Dendritic cell treated with granulocyte-macrophage colony-stimulating factor and Interleukin-4, amounts not matched to agents 40 ng/mL and 50 ng/mL, for 4 days (primary cell): ENCODE data around the gene AADAC.
"Not testable (repeated sequence)": the region's sequence is repeated elsewhere in the genome, so short reads cannot be mapped to it uniquely, and the experiment has no call there.

ENCODE experiments used
- H3K27ac Mint-ChIP-seq: one replicate; pipeline ENCODE4 v1.8.0; 2022; ENCODE audit warnings: mild to moderate bottlenecking, mixed read lengths
- H3K27me3 Mint-ChIP-seq: one replicate; pipeline ENCODE4 v1.8.0; 2022; ENCODE audit warnings: mild to moderate bottlenecking, mixed read lengths
- H3K36me3 Mint-ChIP-seq: one replicate; pipeline ENCODE4 v1.8.0; 2022; ENCODE audit warnings: low read depth, mixed read lengths
- H3K4me1 Mint-ChIP-seq: one replicate; pipeline ENCODE4 v1.8.0; 2022; ENCODE audit warnings: low read depth, mixed read lengths
- H3K4me3 Mint-ChIP-seq: one replicate; pipeline ENCODE4 v1.8.0; 2022; ENCODE audit warnings: mild to moderate bottlenecking, moderate library complexity, mixed read lengths
- H3K9me3 Mint-ChIP-seq: one replicate; pipeline ENCODE4 v1.8.0; 2022; ENCODE audit warnings: mixed read lengths
- intact Hi-C: fragments of 100-400 bp; cut with micrococcal nuclease; formaldehyde crosslinking; loops from one replicate; pipeline ENCODE4 v1.15.0; 2022

The AADAC gene

DNA sequence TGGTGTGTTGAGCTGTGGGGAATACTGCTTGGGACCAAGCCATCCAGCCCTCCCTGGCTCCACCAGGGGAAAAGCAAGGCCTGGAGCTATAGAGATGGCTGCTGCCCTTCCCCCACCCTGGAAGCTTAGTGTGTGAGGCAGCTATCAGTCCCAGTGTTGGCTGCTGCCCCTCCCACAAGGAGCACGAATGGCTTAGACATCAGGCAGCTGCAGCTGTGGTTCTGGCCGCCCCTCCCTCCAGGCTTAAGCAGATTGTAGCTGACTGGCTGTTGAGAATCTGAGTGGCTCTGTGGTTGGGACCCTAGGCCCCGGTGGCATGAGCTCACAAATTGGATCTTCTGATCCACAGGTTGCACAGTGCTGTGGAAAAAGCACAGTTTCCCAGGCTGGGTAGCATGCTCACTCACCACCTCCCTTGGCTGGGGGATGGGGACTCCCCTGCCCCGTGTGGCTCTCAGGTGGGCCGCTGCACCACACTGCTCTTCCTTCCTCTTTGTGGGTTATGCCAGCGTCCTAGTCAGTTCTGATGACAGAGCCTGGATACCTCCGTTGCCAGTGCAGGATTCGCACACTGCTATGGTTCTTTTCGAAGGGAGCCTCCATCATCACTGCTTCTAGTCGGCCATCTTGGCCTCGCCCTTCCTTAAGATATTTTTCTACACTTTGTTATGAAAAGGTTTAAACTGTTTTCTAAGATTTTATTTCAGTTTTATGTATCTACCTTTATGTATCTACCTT is 38.3 kb downstream of the AADAC start:
- H3K27ac Mint-ChIP-seq = no peak overlapping the region
- H3K9me3 Mint-ChIP-seq = peaks cover 31% of the 10 kb centered on the region
- H3K36me3 Mint-ChIP-seq = peaks cover 6% of the 10 kb centered on the region
- H3K4me3 Mint-ChIP-seq = no peak overlapping the region
- intact Hi-C loops = no loop called here
- H3K27me3 Mint-ChIP-seq = no peaks in the 10 kb centered on the region
- H3K4me1 Mint-ChIP-seq = no peaks in the 10 kb centered on the region

DNA sequence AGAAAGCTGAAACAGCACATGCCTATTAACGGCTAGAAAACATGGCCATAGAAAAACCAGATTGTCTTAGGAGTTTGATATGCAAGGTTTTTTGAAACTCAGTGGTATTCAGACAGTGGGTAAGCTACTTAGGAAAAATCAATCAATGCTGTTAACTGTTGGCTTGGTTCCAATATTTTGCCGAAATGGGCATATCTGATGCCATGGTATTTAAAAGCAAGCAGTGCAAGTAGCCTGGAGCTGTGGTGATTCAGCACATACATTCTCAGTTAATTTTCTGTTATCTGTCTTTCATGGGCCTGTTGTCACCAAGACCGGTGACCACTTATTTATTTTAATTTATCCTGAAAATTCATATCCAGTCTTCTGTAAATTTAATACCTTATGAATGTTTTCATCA is 42.2 kb downstream of the AADAC start:
- no peaks in the 10 kb centered on the region for H3K4me1 Mint-ChIP-seq

DNA sequence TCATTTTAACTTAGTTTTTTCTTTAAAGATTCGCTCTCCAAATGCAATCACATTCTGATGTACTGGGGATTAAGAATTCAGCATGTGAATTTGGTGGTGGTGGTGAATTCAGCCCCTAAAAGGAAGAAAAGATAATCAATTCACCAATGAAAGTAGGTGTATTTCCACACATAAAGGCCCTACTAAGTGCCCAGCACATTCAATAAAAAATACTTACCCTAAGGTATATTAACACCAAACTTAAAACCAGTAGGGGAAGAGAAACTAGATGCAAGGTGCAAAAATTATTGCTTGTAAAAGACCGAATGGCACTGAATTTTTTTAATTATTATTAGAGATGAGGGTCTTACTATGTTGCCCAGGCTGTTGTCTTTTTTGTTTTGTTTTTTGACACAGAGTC is 42.7 kb downstream of the AADAC start:
- Mint-ChIP-seq H3K4me1 (no peaks in the 10 kb centered on the region), H3K36me3 (no peaks in the 10 kb centered on the region), H3K9me3 (peaks cover 2% of the 10 kb centered on the region), H3K27me3 (no peaks in the 10 kb centered on the region), H3K4me3 (no peak overlapping the region), H3K27ac (no peak overlapping the region)
- intact Hi-C loops = no loop called here

More for the DNA sequence above, 42.2 kb downstream of the AADAC start:
- Mint-ChIP-seq H3K27me3 (no peaks in the 10 kb centered on the region), H3K9me3 (peaks cover 7% of the 10 kb centered on the region), H3K27ac (no peak overlapping the region), H3K4me3 (no peak overlapping the region), H3K36me3 (no peaks in the 10 kb centered on the region)
- intact Hi-C loops = no loop called here

DNA sequence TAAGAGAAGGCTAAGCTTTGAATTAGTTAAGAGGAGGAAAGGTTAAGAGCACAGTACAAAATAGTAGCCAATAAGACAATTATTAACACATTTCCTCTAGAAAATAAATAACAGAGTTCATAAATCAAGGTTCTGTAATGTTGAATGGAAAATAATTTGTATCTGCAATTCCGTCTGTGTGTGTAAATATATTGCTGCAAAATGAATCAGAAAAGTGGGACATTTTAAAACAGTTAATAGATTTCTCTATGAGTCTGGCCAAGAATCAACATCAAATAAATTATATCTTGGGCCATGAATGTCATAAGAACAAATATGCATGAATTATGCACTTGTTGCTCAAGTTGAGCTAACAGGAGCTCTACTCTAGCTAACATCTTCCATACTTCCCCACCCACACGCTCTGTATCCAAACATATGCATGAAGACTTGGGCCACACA is 45.3 kb downstream of the AADAC start:
- intact Hi-C loops = no loop called here
- no peaks in the 10 kb centered on the region for H3K27me3 Mint-ChIP-seq

DNA sequence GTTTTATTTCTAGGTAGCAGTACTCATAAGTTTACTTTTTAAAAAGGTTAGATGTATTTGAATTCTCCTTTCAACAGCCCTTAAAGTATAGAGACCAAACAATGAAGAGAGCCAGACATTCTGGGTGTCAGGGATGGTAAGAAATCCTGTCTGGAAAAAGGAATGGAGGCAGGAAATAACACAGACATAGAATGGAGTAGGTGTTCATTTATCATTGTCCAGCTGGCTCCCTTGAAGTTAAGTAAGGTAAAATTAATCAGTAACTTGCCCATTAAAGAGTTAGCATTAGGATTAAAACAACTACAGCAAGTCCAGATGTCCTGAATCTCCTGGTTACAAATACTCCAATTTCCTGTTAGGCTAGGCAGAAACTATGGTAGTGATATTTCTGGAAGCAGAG is 46.0 kb downstream of the AADAC start:
- Mint-ChIP-seq H3K27me3 (no peaks in the 10 kb centered on the region), H3K27ac (no peak overlapping the region), H3K4me3 (no peak overlapping the region), H3K36me3 (no peaks in the 10 kb centered on the region), H3K9me3 (no peaks in the 10 kb centered on the region), H3K4me1 (no peaks in the 10 kb centered on the region)
- intact Hi-C loops = no loop called here

More for the DNA sequence above, 45.3 kb downstream of the AADAC start:
- H3K27ac Mint-ChIP-seq = no peak overlapping the region
- H3K36me3 Mint-ChIP-seq = no peaks in the 10 kb centered on the region
- H3K9me3 Mint-ChIP-seq = no peaks in the 10 kb centered on the region
- no peak overlapping the region for H3K4me3 Mint-ChIP-seq
- H3K4me1 Mint-ChIP-seq = no peaks in the 10 kb centered on the region

DNA sequence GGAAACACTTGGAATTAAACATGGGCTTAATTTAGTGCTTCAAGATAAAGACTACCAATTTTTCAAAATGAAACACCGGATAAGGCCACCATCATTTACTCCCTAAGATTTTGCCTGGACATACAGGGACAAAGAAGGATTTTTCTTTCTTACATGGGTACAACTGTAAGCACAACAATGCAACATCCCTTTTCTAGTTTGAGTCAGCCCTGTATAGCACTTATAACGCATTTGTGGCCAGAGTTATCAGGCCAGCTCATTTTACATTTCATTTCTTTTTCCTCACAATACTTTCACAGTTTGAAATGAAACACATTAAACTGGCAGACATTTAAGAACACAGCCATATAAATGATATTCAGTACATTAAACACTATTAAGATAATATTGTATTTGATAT is 49.7 kb downstream of the AADAC start:
- H3K4me1 Mint-ChIP-seq = peaks cover 14% of the 10 kb centered on the region
- no peak overlapping the region for H3K27ac Mint-ChIP-seq
- intact Hi-C loops = no loop called here
- no peaks in the 10 kb centered on the region for H3K36me3 Mint-ChIP-seq
- H3K27me3 Mint-ChIP-seq = no peaks in the 10 kb centered on the region
- no peaks in the 10 kb centered on the region for H3K9me3 Mint-ChIP-seq
- H3K4me3 Mint-ChIP-seq = no peak overlapping the region

DNA sequence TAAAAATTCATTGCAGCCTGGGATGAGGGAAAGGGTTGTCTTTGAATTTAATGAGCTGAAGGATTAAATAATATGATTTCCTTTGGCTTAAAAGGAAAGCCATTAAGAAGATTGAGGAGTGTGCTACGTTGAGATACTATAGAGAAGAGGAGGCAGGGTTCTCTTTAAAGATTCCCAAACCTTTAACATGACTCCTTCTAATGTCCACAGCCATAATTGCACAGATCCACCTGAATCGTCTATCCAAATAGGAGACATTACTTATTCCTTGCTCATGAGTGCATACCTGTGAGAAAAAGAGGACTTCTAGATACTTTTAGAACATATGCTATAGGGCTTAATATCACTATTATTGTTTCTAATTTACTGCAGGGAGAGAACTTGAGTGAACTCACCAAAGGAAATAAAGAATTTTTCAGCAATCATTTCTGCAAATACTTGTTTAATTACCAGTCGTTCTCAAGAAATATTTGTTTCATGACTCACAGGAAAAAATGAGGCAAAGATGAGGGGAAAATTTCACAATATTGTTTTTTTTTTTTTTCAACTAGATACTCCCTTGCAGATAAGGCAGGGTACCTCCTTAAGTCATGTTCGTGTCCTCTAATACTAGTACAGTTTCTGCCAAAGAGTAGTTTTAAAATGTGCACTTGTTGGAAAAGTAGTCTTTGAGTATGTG is 50.6 kb downstream of the AADAC start:
- no peak overlapping the region for H3K27ac Mint-ChIP-seq

DNA sequence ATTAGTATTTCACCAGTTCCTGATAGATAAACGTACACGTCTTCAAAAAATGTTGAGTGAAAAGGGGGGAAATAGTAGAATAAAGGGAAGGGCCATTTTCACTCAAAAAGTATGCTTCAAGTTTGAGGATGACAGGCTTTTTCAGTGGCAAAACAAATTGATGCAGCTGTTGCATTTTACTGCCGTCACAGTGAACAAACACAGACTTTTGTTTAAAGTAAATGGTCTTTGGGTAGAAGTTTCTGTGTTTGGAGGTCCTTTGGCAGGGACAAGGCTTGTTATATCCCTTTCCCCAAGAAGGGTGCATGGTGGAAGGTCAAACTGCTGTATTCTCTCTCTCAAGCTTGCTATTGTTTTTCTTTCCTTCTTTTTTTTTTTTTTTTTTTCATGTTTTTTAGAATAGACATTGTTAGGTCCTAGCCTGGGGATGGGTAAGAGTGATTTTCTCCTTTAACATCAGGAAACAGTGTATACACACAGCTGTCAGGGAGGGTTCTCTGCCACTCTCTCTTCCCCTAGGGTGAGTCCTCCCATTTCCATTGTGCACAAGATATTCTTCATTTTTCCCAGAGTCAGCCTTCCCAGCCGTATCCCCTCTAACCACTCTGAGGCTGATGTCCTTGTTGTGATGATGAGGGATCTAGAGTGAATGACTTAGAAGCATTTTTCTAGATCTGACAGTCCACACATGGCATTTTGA is 52.9 kb downstream of the AADAC start:
- H3K27me3 Mint-ChIP-seq = no peaks in the 10 kb centered on the region
- H3K4me1 Mint-ChIP-seq = peaks cover 14% of the 10 kb centered on the region
- intact Hi-C loops = no loop called here
- no peaks in the 10 kb centered on the region for H3K9me3 Mint-ChIP-seq
- peak overlapping the region; percentile 41 for H3K27ac Mint-ChIP-seq
- no peak overlapping the region for H3K4me3 Mint-ChIP-seq
- no peaks in the 10 kb centered on the region for H3K36me3 Mint-ChIP-seq

More for the DNA sequence above, 50.6 kb downstream of the AADAC start:
- Mint-ChIP-seq H3K4me1 (peaks cover 14% of the 10 kb centered on the region), H3K27me3 (no peaks in the 10 kb centered on the region), H3K4me3 (no peak overlapping the region), H3K9me3 (no peaks in the 10 kb centered on the region), H3K36me3 (no peaks in the 10 kb centered on the region)
- intact Hi-C loops = no loop called here

DNA sequence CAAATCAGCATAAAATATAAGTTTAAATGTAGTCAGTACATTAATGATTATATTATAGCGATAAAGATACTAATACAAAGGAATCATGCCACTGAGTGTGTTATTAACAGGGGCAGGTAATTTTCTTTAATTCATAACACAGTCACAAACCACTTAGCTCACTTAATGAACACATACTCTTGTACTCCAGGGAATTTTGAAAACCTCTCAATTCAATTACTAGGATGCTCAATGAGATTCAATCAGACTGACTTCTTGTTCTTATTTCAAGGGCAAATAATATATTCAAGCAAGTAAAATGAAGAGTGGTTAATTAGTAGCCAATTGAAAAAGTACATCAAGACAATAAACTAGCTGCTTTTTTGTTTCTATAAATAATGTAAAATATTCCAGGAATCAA is 53.8 kb downstream of the AADAC start:
- Mint-ChIP-seq H3K9me3 (no peaks in the 10 kb centered on the region), H3K27me3 (no peaks in the 10 kb centered on the region), H3K27ac (no peak overlapping the region), H3K4me1 (peaks cover 14% of the 10 kb centered on the region), H3K36me3 (no peaks in the 10 kb centered on the region), H3K4me3 (no peak overlapping the region)
- intact Hi-C loops = no loop called here

DNA sequence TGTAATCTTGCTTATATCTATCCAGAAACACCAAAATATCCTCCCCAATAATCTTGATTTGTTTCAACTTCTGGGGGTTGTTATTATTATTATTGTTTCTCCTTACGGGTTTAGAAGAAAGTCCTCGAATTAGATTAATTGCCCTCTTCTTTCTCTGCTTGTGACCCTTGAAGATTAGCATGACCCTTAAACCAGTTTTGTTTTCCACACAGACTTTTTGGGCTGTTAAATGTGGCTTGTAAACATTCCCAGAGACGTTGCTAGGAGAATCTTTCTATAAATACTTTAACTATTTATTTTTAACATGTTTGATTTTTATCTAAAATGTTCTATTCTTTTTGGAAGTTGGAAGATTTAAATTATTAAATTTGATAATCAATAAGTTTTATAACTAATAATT is 55.3 kb downstream of the AADAC start:
- Mint-ChIP-seq H3K27me3 (no peaks in the 10 kb centered on the region), H3K4me3 (no peak overlapping the region), H3K9me3 (no peaks in the 10 kb centered on the region), H3K27ac (no peak overlapping the region), H3K4me1 (peaks cover 14% of the 10 kb centered on the region), H3K36me3 (no peaks in the 10 kb centered on the region)
- intact Hi-C loops = no loop called here

DNA sequence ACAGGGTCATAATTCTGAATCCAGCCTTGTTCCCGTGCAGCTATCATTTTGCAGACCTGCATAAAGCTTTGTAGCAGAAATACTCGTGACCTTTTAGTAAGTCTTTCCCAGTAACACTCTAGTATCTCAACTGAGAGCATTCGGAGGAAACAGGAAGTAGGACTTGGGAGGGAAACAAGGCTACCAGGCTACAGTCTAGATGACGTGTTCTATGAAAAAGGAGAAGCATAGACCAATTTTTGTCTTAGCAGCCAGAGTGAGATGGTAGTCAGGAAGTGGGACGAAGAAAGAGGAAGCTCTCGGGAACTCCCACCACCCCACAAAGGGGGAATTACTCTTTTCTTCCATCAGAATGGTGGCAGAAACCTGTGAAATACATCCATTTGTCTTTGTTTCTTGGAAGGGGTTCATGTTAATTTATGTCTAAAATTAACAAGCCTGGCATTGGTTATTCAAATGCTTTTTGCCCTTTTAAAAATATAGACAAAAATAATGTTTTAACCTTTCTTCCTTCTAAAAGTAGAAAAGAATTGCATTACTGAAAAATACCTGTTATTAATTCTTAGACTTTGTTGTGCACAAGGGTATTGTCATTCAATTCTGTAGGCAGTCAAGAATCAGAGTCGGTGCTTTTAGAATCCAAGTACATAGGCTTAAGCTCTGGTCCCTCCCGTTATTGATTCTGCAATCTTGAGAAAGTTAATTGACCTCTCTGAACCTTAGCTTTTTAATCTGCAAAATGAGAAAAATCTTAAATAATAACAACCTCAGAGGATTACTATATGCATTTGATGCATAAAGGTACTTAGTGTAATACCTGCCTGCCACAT is 57.9 kb downstream of the AADAC start:
- no peaks in the 10 kb centered on the region for H3K9me3 Mint-ChIP-seq
- intact Hi-C loops = no loop called here
- no peak overlapping the region for H3K4me3 Mint-ChIP-seq
- H3K27ac Mint-ChIP-seq = peak overlapping the region; percentile 89
- H3K36me3 Mint-ChIP-seq = peaks cover 10% of the 10 kb centered on the region
- peaks cover 12% of the 10 kb centered on the region for H3K4me1 Mint-ChIP-seq
- no peaks in the 10 kb centered on the region for H3K27me3 Mint-ChIP-seq

DNA sequence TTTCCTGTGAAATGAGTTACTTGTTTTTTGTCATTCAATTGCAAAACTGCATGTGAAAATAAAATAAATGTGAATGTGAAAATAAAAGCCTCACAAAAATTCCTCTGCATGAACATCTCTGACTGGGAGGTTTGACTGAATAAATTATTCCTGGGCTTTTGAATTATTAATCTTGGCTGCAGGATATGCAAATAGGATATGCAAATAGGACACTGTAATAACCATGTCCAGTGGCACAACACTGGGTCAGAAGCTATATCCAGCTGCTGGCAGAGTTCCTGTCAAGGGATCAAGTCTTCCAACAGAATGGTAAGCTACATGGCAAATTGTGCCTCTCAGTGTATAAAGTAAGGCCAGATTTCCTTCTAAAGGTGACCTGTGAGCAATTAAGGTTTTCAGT is 59.5 kb downstream of the AADAC start, which contains the start of gene SUCNR1:
SUCNR1 (plus strand) TSS at position 246 of the 400 bp plus-strand sequence. CDS start 6,250 bp downstream, outside the sequence.
- Mint-ChIP-seq H3K9me3 (no peaks in the 10 kb centered on the region), H3K36me3 (peaks cover 10% of the 10 kb centered on the region), H3K4me1 (peaks cover 7% of the 10 kb centered on the region), H3K4me3 (peak within 1 kb of the TSS; percentile 84), H3K27ac (peak within 1 kb of the TSS; percentile 89), H3K27me3 (no peaks in the 10 kb centered on the region)
- intact Hi-C loops = no loop called here

DNA sequence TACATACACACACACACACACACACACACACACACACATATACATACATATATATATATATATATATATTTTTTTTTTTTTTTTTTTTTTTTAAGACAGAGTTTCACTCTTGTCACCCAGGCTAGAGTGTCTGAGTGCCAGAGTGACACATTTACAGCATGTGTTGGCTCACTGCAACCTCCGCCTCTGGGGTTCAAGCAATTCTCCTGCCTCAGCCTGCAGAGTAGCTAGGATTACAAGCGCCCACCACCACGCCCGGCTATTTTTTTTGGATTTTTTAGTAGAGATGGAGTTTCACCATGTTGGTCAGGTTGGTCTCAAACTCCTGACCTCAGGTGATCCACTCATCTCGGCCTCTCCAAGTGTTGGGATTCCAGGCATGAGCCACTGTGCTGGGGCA is 60.2 kb downstream of the AADAC start:
- Mint-ChIP-seq H3K4me3 (peak overlapping the region; percentile 84), H3K27ac (peak overlapping the region; percentile 89), H3K36me3 (peaks cover 12% of the 10 kb centered on the region)
- H3K27me3 Mint-ChIP-seq, H3K4me1 Mint-ChIP-seq, H3K9me3 Mint-ChIP-seq, intact Hi-C loops: not testable (repeated sequence)
